H1 (cell line): Measurements from ENCODE around the gene RTKN. TPM values are rescaled to one million over a fixed set of nuclear protein-coding genes. Genes with fewer than 3 reads are reported as not detected.

Source experiments
- CTCF ChIA-PET: fragments of 300-600 bp; sonication (Branson Sonifier 250); formaldehyde crosslinking; loops from one replicate; lab custom pipeline; 2021; ENCODE audit not compliant: partially characterized antibody; lab: Charles Lee
- POLR2A ChIA-PET: fragments of 300-600 bp; sonication (Branson Sonifier 250); formaldehyde crosslinking; loops from one replicate; lab custom pipeline; 2021; ENCODE audit warnings: inconsistent platforms; ENCODE audit not compliant: partially characterized antibody; lab: Charles Lee
- DNase-seq, 2 experiments: peaks; one replicate each; pipeline versions ENCODE4 v3.0.0 to v3.0.0-alpha.2; 2010 to 2022; ENCODE audit warnings: low spot score in 2 of 2, low read depth in 1 of 2, mixed read lengths in 1 of 2
- FAIRE-seq: peaks from 2 replicates; lab custom pipeline; 2011; peaks lifted over from hg19 to GRCh38; lab: Jason Lieb, UNC
- H2AFZ ChIP-seq: 2 replicates; pipeline ENCODE4 v1.8.1; 2012; ENCODE audit warnings: low read length, inconsistent platforms
- H2AK5ac ChIP-seq: 2 replicates; pipeline ENCODE4 v1.6.1; 2013; ENCODE audit warnings: low read depth, low read length
- H2BK120ac ChIP-seq: replicated peaks from 2 replicates; pipeline ENCODE3; 2013; ENCODE audit warnings: low read depth, low read length, inconsistent platforms
- H2BK12ac ChIP-seq: 2 replicates; pipeline ENCODE4 v1.6.1; 2013; ENCODE audit warnings: low read depth, low read length
- H2BK15ac ChIP-seq: 2 replicates; pipeline ENCODE4 v1.6.1; 2013; ENCODE audit warnings: low read length
- H2BK20ac ChIP-seq: 2 replicates; pipeline ENCODE4 v1.6.1; 2013; ENCODE audit warnings: low read length
- H2BK5ac ChIP-seq: 2 replicates; pipeline ENCODE4 v1.6.1; 2013; ENCODE audit warnings: low read depth, low read length
- H3K14ac ChIP-seq: 2 replicates; pipeline ENCODE4 v1.6.1; 2013; ENCODE audit warnings: inconsistent platforms; ENCODE audit not compliant: insufficient read length
- H3K18ac ChIP-seq: 2 replicates; pipeline ENCODE4 v1.6.1; 2013; ENCODE audit warnings: low read length; ENCODE audit errors: extremely low read depth
- H3K23ac ChIP-seq: 2 replicates; pipeline ENCODE4 v1.6.1; 2013; ENCODE audit warnings: inconsistent platforms; ENCODE audit not compliant: insufficient read length
- H3K23me2 ChIP-seq: 2 replicates; pipeline ENCODE4 v1.6.1; 2013; ENCODE audit warnings: low read depth, low read length
- H3K27ac ChIP-seq: 2 replicates; pipeline ENCODE4 v1.6.1; 2011; ENCODE audit warnings: low read depth, low read length, inconsistent platforms
- H3K27me3 ChIP-seq, 4 experiments: replicated peaks in 1 of 4; 1 replicate in 1 of 4; 2 replicates in 3 of 4; pipeline versions ENCODE4 v1.6.1 to v1.8.1; 2011 to 2013; ENCODE audit warnings: low read length in 3 of 4, mild to moderate bottlenecking in 3 of 4, inconsistent platforms in 2 of 4, mixed read lengths in 2 of 4, moderate library complexity in 1 of 4; ENCODE audit not compliant: control insufficient read depth in 3 of 4, insufficient read depth in 3 of 4; ENCODE audit errors: extremely low read depth in 1 of 4
- H3K36me3 ChIP-seq, 4 experiments: 2 replicates each; pipeline versions ENCODE4 v1.6.1 to v1.8.1; 2011 to 2013; ENCODE audit warnings: mild to moderate bottlenecking in 4 of 4, low read length in 3 of 4, moderate library complexity in 2 of 4, control low read depth in 1 of 4, inconsistent platforms in 1 of 4; ENCODE audit not compliant: insufficient read depth in 4 of 4, control insufficient read depth in 2 of 4
- H3K4ac ChIP-seq: replicated peaks from 2 replicates; pipeline ENCODE3; 2013; ENCODE audit warnings: low read length, low read depth, mixed read lengths, inconsistent platforms; ENCODE audit not compliant: insufficient read length
- H3K4me1 ChIP-seq, 4 experiments: replicated peaks in 1 of 4; 1 replicate in 1 of 4; 2 replicates in 3 of 4; pipeline versions ENCODE4 v1.6.1 to v1.8.1; 2011 to 2013; ENCODE audit warnings: low read length in 3 of 4, inconsistent platforms in 2 of 4, mixed read lengths in 1 of 4; ENCODE audit not compliant: insufficient read depth in 4 of 4, control insufficient read depth in 3 of 4
- H3K4me2 ChIP-seq, 2 experiments: 2 replicates each; pipeline versions ENCODE4 v1.6.1 to v1.8.1; 2011 to 2013; ENCODE audit warnings: low read depth in 2 of 2, low read length in 2 of 2, control low read depth in 1 of 2, inconsistent platforms in 1 of 2, mild to moderate bottlenecking in 1 of 2; ENCODE audit not compliant: insufficient read depth in 1 of 2
- H3K4me3 ChIP-seq, 4 experiments: fragments of 200-600, 300-600 bp in 1 of 4; sonication (generic), shearing (Covaris generic), sonication (Bioruptor Twin) in 1 of 4; 2 replicates each; pipeline versions ENCODE4 v1.5.1 to v1.8.1; 2011 to 2016; ENCODE audit warnings: low read length in 4 of 4, low read depth in 3 of 4, control low read depth in 2 of 4, inconsistent platforms in 2 of 4, mild to moderate bottlenecking in 2 of 4, mixed read lengths in 1 of 4, moderate library complexity in 1 of 4; ENCODE audit not compliant: insufficient read depth in 2 of 4; ENCODE audit errors: extremely low read depth in 1 of 4
- H3K56ac ChIP-seq: replicated peaks from 2 replicates; pipeline ENCODE3; 2013; ENCODE audit warnings: low read depth, mild to moderate bottlenecking, mixed read lengths, low read length, inconsistent platforms; ENCODE audit not compliant: insufficient read length
- H3K79me1 ChIP-seq: 2 replicates; pipeline ENCODE4 v1.6.1; 2013; ENCODE audit warnings: low read depth, low read length, control low read depth
- H3K79me2 ChIP-seq, 2 experiments: 2 replicates each; pipeline versions ENCODE4 v1.6.1 to v1.8.1; 2012 to 2013; ENCODE audit warnings: low read length in 2 of 2, mild to moderate bottlenecking in 2 of 2, inconsistent platforms in 1 of 2; ENCODE audit not compliant: insufficient read depth in 2 of 2, control insufficient read depth in 1 of 2
- H3K9ac ChIP-seq, 4 experiments: replicated peaks in 1 of 4; 1 replicate in 1 of 4; 2 replicates in 3 of 4; pipeline versions ENCODE4 v1.6.1 to v1.8.1; 2011 to 2013; ENCODE audit warnings: low read depth in 3 of 4, low read length in 3 of 4, control low read depth in 2 of 4, mild to moderate bottlenecking in 2 of 4, moderate library complexity in 2 of 4, inconsistent platforms in 1 of 4; ENCODE audit errors: extremely low read depth in 1 of 4
- H3K9me3 ChIP-seq, 2 experiments: 2 replicates each; pipeline versions ENCODE4 v1.6.1 to v1.8.1; 2012 to 2013; ENCODE audit warnings: mild to moderate bottlenecking in 2 of 2, moderate library complexity in 2 of 2, control low read depth in 1 of 2, inconsistent platforms in 1 of 2, low read depth in 1 of 2, low read length in 1 of 2, mixed read lengths in 1 of 2; ENCODE audit not compliant: insufficient read depth in 2 of 2
- H4K20me1 ChIP-seq, 2 experiments: replicated peaks in 1 of 2; 2 replicates each; pipeline versions ENCODE3 to v1.8.1; 2011 to 2013; ENCODE audit warnings: inconsistent platforms in 2 of 2, low read length in 2 of 2, mild to moderate bottlenecking in 1 of 2; ENCODE audit not compliant: insufficient read depth in 2 of 2, control insufficient read depth in 1 of 2
- H4K5ac ChIP-seq: 2 replicates; pipeline ENCODE4 v1.6.1; 2013; ENCODE audit warnings: low read length, low read depth, mixed read lengths, inconsistent platforms; ENCODE audit not compliant: insufficient read length
- H4K8ac ChIP-seq: 2 replicates; pipeline ENCODE4 v1.8.0; 2013; ENCODE audit warnings: mild to moderate bottlenecking, moderate library complexity, low read length, inconsistent platforms; ENCODE audit not compliant: insufficient read depth; ENCODE audit errors: extremely low read depth
- H4K91ac ChIP-seq: replicated peaks from 2 replicates; pipeline ENCODE3; 2013; ENCODE audit warnings: low read length, mixed read lengths, inconsistent platforms; ENCODE audit not compliant: insufficient read length
- ASH2L ChIP-seq: fragments of 200-600, 300-600 bp; sonication (generic); IDR thresholded peaks from one replicate; pipeline ENCODE4 v1.7.1; 2017; ENCODE audit warnings: low read length
- CBX5 ChIP-seq: fragments of 300-800, 300-1000 bp; sonication (generic); IDR thresholded peaks from 2 replicates; pipeline ENCODE4 v1.7.1; 2016; ENCODE audit warnings: antibody characterized with exemption, low read length, low read depth
- POU5F1 ChIP-seq: IDR thresholded peaks from 2 replicates; pipeline ENCODE4 v1.6.1; 2011; ENCODE audit warnings: low read depth, mild to moderate bottlenecking, low read length, moderate library complexity
- SAP30 ChIP-seq: fragments of 300-600 bp; sonication (generic); IDR thresholded peaks from 2 replicates; pipeline ENCODE4 v1.7.1; 2012; ENCODE audit warnings: low read length, moderate library complexity, mild to moderate bottlenecking, inconsistent platforms; ENCODE audit not compliant: insufficient read depth, insufficient replicate concordance
- SIX5 ChIP-seq: IDR thresholded peaks from 2 replicates; pipeline ENCODE4 v1.6.1; 2011; ENCODE audit warnings: mild to moderate bottlenecking, low read depth, low read length
- TAF1 ChIP-seq: IDR thresholded peaks from 2 replicates; pipeline ENCODE4 v1.6.1; 2011; ENCODE audit warnings: mild to moderate bottlenecking, low read depth, low read length
- TBP ChIP-seq: IDR thresholded peaks from 2 replicates; pipeline ENCODE4 v1.6.1; 2011; ENCODE audit warnings: low read depth, low read length, improper control_type of control experiment
- TEAD4 ChIP-seq: IDR thresholded peaks from 2 replicates; pipeline ENCODE4 v1.6.1; 2012; ENCODE audit warnings: low read depth, low read length, inconsistent platforms, mixed read lengths
- ZNF274 ChIP-seq: IDR thresholded peaks from 2 replicates; pipeline ENCODE4 v1.7.0; 2012; ENCODE audit warnings: low read length, borderline replicate concordance; ENCODE audit errors: extremely low read depth
- WGBS, 2 experiments: shearing (Covaris generic) in 1 of 2; methylation state at CpG; one replicate each; pipeline versions ENCODE4 v1.1.6 to v1.1.7; 2013 to 2015; ENCODE audit warnings: low lambda C conversion rate in 2 of 2, mixed read lengths in 2 of 2, inconsistent platforms in 1 of 2, low coverage in 1 of 2, missing lambda C conversion rate in 1 of 2; ENCODE audit not compliant: insufficient replicate concordance in 2 of 2, insufficient coverage in 1 of 2, insufficient read length in 1 of 2; ENCODE audit errors: extremely low coverage in 1 of 2, missing lambda C conversion rate in 1 of 2; 5-methylcytosine and 5-hydroxymethylcytosine counted together
- polyA plus RNA-seq, 7 experiments: library from polyadenylated mRNA; depleted of rRNA in 3 of 7; stranded (reverse) in 5 of 7; unstranded in 2 of 7; fragments of >200 nt in 5 of 7; fragments of 200-250 nt in 2 of 7; gene quantifications; 1 replicate in 5 of 7; 2 replicates in 1 of 7; 4 replicates in 1 of 7; pipeline versions ENCODE4 v1.2.1 to v1.2.3, GENCODE V29; 2011 to 2013; ENCODE audit warnings: missing spikeins in 2 of 7, mixed read lengths in 2 of 7
- total RNA-seq: library from RNA; stranded (reverse); fragmentation: NEBNext Ultra II Directional; extraction: Animal tissue kit (Norgen Biotek cat#: 25700); gene quantifications from 2 replicates; pipeline ENCODE4 v1.2.1, GENCODE V29; 2021

The RTKN gene
- total and polyA plus RNA-seq, 2 of the 8 experiments (the other 6 are each of a cell fraction or from before 2014, with no cell fraction given), result 40.2 to 54.1 TPM

GRCh38 chr2:74387346-74387745 is 54.4 kb downstream of the RTKN start:
- no peak overlapping the region for H3K18ac ChIP-seq
- H4K91ac ChIP-seq, result no peak overlapping the region
- no peak overlapping the region for H2AK5ac ChIP-seq
- no peak overlapping the region for H2BK5ac ChIP-seq
- H3K4me3 ChIP-seq, result no peak overlapping the region
- peaks cover 6 to 17% of the 10 kb centered on the region in 2 experiments for H4K20me1 ChIP-seq
- no peaks in the 10 kb centered on the region for H3K9me3 ChIP-seq
- ChIA-PET POLR2A (interaction anchor here (0.5 to 1.3 kb wide), 3 partner anchors 13 to 169 kb away, joined by 3 read pairs; no protein-coding TSS in a partner anchor), CTCF (interaction anchor here (1.0 to 6.1 kb wide), 2 partner anchors 22 to 52 kb away, joined by 3 to 49 read pairs; no protein-coding TSS in a partner anchor)
- peaks cover 0 to 5% (median 2%) of the 10 kb centered on the region in 4 experiments; a peak in 4 of 8 replicates for H3K36me3 ChIP-seq
- H3K27me3 ChIP-seq, result no peaks in the 10 kb centered on the region
- no peak overlapping the region for H3K56ac ChIP-seq
- no peak overlapping the region for H2BK12ac ChIP-seq
- no peak overlapping the region for H2BK15ac ChIP-seq
- peaks cover 6% of the 10 kb centered on the region for H3K23me2 ChIP-seq
- H3K14ac ChIP-seq, result no peak overlapping the region
- no peak overlapping the region for H3K4me2 ChIP-seq
- H3K79me2 ChIP-seq, result peaks cover 15 to 78% of the 10 kb centered on the region in 2 experiments
- peaks cover 20% of the 10 kb centered on the region for H3K79me1 ChIP-seq
- H2AFZ ChIP-seq, result no peak overlapping the region
- H3K27ac ChIP-seq, result no peak overlapping the region
- H2BK20ac ChIP-seq, result no peak overlapping the region
- 92% methylated on average over 1 of the region's 1 CpG; no CpG with 5 or more reads in 1 of the 2 experiments for WGBS, 2 experiments
- H3K4me1 ChIP-seq, result peaks cover 0 to 3% (median 0%) of the 10 kb centered on the region in 4 experiments; a peak in 4 of 7 replicates
- no peak overlapping the region for H2BK120ac ChIP-seq
- no peak overlapping the region for H3K9ac ChIP-seq
- no peak overlapping the region for H3K23ac ChIP-seq
- FAIRE-seq (no peak), DNase-seq (no peak)
- H4K5ac ChIP-seq, result no peak overlapping the region
- no peak overlapping the region for H3K4ac ChIP-seq
- H4K8ac ChIP-seq, result no peak overlapping the region
- TF ChIP-seq SIX5 (no peak), SAP30 (no peak), ZNF274 (no peak), POU5F1 (no peak), TBP (no peak), CBX5 (no peak), TAF1 (no peak), ASH2L (no peak), TEAD4 (no peak)
